ENCODE results near the gene STRIP2. TPM values are rescaled to one million over a fixed set of nuclear protein-coding genes. Genes with fewer than 3 reads are reported as not detected.

The STRIP2 gene
- total RNA-seq, 1 donor from 2014 or later: 1.3 TPM

DNA sequence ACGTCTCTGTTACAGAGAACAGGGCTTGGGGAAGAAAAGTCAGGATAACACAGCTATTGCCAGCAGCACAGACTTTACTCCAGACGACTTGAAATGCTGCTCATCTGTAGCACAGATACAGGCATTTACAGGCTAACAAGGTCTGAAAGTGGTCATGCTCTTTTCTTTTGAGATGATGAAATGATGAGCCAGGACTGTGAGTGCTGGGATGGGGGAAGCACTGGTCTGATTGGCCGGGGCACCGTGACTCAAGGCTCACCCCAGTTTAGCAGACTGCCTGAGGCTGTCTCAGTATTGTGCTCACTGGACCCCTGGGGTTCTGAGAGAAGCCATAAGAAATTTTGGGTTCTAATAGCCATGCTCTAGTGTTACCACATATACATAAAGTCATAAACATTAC is 80.5 kb downstream of the STRIP2 start:
- TF ChIP-seq, protein P1, sequence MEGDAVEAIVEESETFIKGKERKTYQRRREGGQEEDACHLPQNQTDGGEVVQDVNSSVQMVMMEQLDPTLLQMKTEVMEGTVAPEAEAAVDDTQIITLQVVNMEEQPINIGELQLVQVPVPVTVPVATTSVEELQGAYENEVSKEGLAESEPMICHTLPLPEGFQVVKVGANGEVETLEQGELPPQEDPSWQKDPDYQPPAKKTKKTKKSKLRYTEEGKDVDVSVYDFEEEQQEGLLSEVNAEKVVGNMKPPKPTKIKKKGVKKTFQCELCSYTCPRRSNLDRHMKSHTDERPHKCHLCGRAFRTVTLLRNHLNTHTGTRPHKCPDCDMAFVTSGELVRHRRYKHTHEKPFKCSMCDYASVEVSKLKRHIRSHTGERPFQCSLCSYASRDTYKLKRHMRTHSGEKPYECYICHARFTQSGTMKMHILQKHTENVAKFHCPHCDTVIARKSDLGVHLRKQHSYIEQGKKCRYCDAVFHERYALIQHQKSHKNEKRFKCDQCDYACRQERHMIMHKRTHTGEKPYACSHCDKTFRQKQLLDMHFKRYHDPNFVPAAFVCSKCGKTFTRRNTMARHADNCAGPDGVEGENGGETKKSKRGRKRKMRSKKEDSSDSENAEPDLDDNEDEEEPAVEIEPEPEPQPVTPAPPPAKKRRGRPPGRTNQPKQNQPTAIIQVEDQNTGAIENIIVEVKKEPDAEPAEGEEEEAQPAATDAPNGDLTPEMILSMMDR (IDR thresholded peaks at IDR 0.05): no peak
- DNase-seq: no peak
- Histone ChIP-seq H3K27ac (no peak overlapping the region), H3K36me3 (no peaks in the 10 kb centered on the region), H3K27me3 (no peaks in the 10 kb centered on the region), H3K4me3 (no peak overlapping the region), H3K9me3 (no peaks in the 10 kb centered on the region), H3K4me1 (no peaks in the 10 kb centered on the region)
- intact Hi-C loops (cut with DNase I): no loop called here
- no peak for ATAC-seq

DNA sequence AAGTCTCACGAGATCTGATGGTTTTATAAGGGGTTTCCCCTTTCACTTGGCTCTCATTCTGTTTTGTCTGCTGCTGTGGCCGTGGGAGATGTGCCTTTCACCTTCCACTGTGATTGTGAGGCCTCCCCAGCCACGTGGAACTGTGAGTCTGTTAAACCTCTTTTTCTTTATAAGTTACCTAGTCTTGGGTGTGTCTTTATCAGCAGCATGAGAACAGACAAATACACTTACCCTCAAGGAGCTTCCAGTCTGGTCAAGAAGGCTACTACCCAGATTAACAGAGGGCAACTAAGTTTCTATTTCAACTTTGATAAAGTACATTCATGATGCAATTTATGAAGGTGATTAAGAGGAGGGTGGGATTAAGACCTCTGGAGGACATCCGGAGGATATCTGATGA is 81.1 kb downstream of the STRIP2 start:
- DNase-seq (no peak), ATAC-seq (no peak)
- Histone ChIP-seq H3K27ac (no peak overlapping the region), H3K4me3 (no peak overlapping the region), H3K27me3 (no peaks in the 10 kb centered on the region), H3K4me1 (no peaks in the 10 kb centered on the region), H3K9me3 (no peaks in the 10 kb centered on the region), H3K36me3 (no peaks in the 10 kb centered on the region)
- TF ChIP-seq, protein P1 (IDR thresholded peaks at IDR 0.05): no peak
- intact Hi-C loops (cut with DNase I): no loop called here

DNA sequence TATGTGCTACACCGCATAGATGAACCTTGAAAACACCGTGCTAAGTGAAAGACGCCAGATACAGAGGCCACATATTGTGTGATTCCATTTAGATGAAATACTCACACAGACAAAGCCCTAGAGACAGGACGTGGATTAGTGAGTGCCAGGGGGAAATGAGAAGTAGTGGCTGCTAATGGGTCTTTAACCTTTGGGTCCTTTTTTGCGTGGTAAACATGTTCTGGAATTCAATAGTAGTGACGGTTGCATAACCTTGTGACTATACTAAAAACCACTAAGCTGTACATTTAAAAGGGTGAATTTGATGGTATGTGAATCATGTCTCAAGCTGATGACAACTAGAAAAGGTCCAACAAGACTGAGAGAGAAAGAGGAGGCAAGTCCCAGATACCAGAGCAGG is 83.7 kb downstream of the STRIP2 start:
- TF ChIP-seq, protein P1 (IDR thresholded peaks at IDR 0.05): no peak
- peak; percentile 64 for ATAC-seq
- H3K9me3 ChIP-seq: no peaks in the 10 kb centered on the region

DNA sequence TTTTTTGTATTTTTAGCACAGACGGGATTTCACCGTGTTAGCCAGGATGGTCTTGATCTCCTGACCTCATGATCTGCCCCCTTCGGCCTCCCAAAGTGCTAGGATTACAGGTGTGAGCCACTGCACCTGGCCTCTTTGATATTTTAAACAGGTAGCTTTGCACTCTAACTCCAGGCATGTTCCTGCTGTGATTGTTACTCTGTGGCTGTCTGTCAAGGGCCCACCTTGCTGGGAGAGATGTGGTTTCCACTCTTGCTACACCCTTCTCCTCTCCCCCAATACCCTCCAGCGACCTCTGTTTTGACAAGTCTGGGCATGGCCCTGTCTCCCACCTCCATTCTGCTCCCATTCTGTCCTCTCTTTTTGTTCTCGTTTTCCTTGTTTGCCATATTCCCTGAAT is 85.2 kb downstream of the STRIP2 start:
- no peaks in the 10 kb centered on the region for H3K36me3 ChIP-seq
- no peak overlapping the region for H3K4me3 ChIP-seq
- TF ChIP-seq, protein P1 (IDR thresholded peaks at IDR 0.05): no peak
- no peak for DNase-seq
- no peaks in the 10 kb centered on the region for H3K4me1 ChIP-seq
- ATAC-seq: no peak
- no peak overlapping the region for H3K27ac ChIP-seq
- H3K9me3 ChIP-seq: no peaks in the 10 kb centered on the region
- intact Hi-C loops (cut with DNase I): no loop called here
- no peaks in the 10 kb centered on the region for H3K27me3 ChIP-seq

More for the DNA sequence above, 83.7 kb downstream of the STRIP2 start:
- H3K27ac ChIP-seq: no peak overlapping the region
- intact Hi-C loops (cut with DNase I): no loop called here
- DNase-seq: no peak
- H3K4me3 ChIP-seq: no peak overlapping the region
- no peaks in the 10 kb centered on the region for H3K4me1 ChIP-seq
- no peaks in the 10 kb centered on the region for H3K27me3 ChIP-seq
- no peaks in the 10 kb centered on the region for H3K36me3 ChIP-seq

DNA sequence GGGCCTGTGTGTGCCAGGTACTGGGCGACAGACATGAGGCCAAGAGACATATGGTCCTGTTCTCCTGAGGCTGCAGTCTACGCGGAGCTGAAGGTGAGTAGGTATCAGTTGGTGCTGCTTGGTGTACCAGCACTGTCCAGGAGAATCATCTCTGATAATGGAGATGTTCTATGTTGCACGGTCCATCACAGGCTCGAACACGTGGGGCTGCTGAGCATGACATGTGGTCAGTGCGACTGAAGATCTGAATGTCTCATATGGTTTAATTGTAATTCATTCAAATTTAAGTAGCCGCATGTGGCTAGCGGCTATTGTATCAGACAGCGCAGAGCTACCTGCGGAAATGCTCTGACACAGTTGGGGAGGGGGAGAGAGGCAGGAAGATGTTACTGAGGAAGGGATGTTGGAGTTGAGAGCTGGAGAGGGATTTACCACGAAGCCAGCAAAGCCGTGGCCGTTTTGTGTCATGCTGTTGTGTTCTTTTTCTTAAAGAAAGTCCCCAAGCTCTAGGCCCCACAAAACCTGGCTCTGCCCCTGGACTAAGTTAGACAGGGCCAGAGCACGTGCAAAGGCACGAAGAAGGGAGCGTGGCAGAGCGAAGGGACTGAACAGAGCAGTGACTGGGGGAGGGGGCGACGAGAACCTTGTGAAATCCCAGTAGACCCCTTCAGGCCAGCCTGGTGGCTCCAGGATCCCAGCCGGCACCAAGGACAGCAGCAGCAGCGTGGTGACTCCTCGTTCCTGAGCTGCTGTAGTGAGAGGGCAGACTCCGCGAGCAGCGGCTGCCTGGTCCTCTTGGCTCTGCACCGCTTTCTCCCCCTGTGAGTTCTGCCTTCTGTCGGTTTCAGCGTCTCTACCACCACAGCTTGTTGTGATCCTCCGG is 88.1 kb downstream of the STRIP2 start:
- intact Hi-C loops (cut with DNase I): no loop called here
- H3K4me3 ChIP-seq: no peak overlapping the region
- no peaks in the 10 kb centered on the region for H3K9me3 ChIP-seq
- H3K27me3 ChIP-seq: no peaks in the 10 kb centered on the region
- no peaks in the 10 kb centered on the region for H3K4me1 ChIP-seq
- ATAC-seq (peak; percentile 27), DNase-seq (no peak)
- H3K27ac ChIP-seq: no peak overlapping the region
- H3K36me3 ChIP-seq: no peaks in the 10 kb centered on the region
- TF ChIP-seq, protein P1 (IDR thresholded peaks at IDR 0.05): no peak
